Dendritic cell treated with granulocyte-macrophage colony-stimulating factor and Interleukin-4, amounts not matched to agents 40 ng/mL and 50 ng/mL, for 4 days (primary cell): Measurements from ENCODE around the gene TSPYL6.
"Not testable (repeated sequence)": the region's sequence is repeated elsewhere in the genome, so short reads cannot be mapped to it uniquely, and the experiment has no call there.

ENCODE experiments used
- H3K27ac Mint-ChIP-seq: one replicate; pipeline ENCODE4 v1.8.0; 2022; ENCODE audit warnings: mild to moderate bottlenecking, mixed read lengths
- H3K27me3 Mint-ChIP-seq: one replicate; pipeline ENCODE4 v1.8.0; 2022; ENCODE audit warnings: mild to moderate bottlenecking, mixed read lengths
- H3K36me3 Mint-ChIP-seq: one replicate; pipeline ENCODE4 v1.8.0; 2022; ENCODE audit warnings: low read depth, mixed read lengths
- H3K4me1 Mint-ChIP-seq: one replicate; pipeline ENCODE4 v1.8.0; 2022; ENCODE audit warnings: low read depth, mixed read lengths
- H3K4me3 Mint-ChIP-seq: one replicate; pipeline ENCODE4 v1.8.0; 2022; ENCODE audit warnings: mild to moderate bottlenecking, moderate library complexity, mixed read lengths
- H3K9me3 Mint-ChIP-seq: one replicate; pipeline ENCODE4 v1.8.0; 2022; ENCODE audit warnings: mixed read lengths
- intact Hi-C: fragments of 100-400 bp; cut with micrococcal nuclease; formaldehyde crosslinking; loops from one replicate; pipeline ENCODE4 v1.15.0; 2022

TSPYL6 gene

DNA sequence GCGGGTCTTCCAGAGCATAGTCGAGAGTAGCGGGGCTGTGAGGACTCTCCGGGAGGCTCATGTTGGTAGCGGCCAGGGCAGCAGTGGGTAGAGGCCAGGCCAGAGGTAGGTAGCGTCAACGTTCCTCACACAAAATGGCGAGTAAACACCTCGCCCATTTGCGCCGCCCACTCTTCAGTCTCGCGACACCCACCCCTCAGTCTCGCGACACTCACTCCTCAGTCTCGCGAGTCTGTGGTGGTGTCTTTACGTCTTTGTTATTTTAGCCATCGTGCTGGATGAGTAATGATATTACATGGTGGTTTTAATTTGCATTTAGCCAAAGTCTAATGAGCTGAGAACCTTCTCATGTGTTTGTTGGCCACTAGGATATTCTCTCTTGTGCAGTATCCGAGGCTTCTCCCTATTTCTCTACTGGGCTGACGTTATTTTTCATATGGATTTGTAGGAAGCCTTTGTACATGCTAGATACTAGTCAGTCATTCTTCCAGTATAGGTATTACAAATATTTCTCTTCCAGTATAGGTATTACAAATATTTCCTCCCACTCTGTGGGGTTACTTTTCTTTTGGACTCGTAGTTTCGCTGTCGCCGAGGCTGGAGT lies at the start of gene TSPYL6:
TSPYL6 (minus strand) TSS at position 139 of the 604 bp plus-strand sequence; CDS start at position 61, 78 bp downstream.
- intact Hi-C loops: no loop called here
- peaks cover 11% of the 10 kb centered on the region for H3K9me3 Mint-ChIP-seq
- no peaks in the 10 kb centered on the region for H3K4me1 Mint-ChIP-seq
- no peak within 1 kb of the TSS for H3K27ac Mint-ChIP-seq
- H3K4me3 Mint-ChIP-seq: no peak within 1 kb of the TSS
- H3K36me3 Mint-ChIP-seq: no peaks in the 10 kb centered on the region
- H3K27me3 Mint-ChIP-seq: no peaks in the 10 kb centered on the region

GRCh38 chr2:54303631-54304030 lies 47.6 kb upstream of the TSPYL6 start:
- Mint-ChIP-seq H3K4me3 (no peak overlapping the region), H3K36me3 (no peaks in the 10 kb centered on the region), H3K9me3 (no peaks in the 10 kb centered on the region), H3K4me1 (no peaks in the 10 kb centered on the region), H3K27me3 (no peaks in the 10 kb centered on the region), H3K27ac (no peak overlapping the region)
- intact Hi-C loops: no loop called here

GRCh38 chr2:54298514-54298913 lies 42.5 kb upstream of the TSPYL6 start:
- intact Hi-C loops: no loop called here

DNA sequence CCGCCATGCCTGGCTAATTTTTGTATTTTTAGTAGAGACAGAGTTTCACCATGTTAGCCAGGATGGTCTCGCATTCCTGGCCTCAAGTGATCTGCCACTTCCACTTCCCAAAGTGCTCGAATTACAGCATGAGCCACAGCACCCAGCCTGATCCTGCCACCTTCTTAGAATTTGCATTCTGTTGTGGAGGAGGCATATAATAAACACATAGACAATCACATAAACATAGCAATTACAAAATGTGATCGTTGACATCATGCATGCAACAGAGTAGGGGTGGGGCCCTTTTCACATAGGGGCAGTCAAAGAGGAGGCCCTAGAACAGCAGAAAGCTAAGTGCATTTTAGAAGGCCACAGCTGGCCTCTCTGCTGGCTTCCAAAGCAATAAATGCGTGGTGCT lies 39.9 kb upstream of the TSPYL6 start:
- intact Hi-C loops: no loop called here
- Mint-ChIP-seq H3K4me1 (no peaks in the 10 kb centered on the region), H3K27ac (no peak overlapping the region), H3K27me3 (no peaks in the 10 kb centered on the region), H3K36me3 (no peaks in the 10 kb centered on the region), H3K9me3 (no peaks in the 10 kb centered on the region), H3K4me3 (no peak overlapping the region)

More at GRCh38 chr2:54298514-54298913, 42.5 kb upstream of the TSPYL6 start:
- no peaks in the 10 kb centered on the region for H3K27me3 Mint-ChIP-seq
- no peak overlapping the region for H3K4me3 Mint-ChIP-seq
- H3K27ac Mint-ChIP-seq: no peak overlapping the region
- no peaks in the 10 kb centered on the region for H3K36me3 Mint-ChIP-seq
- H3K4me1 Mint-ChIP-seq: no peaks in the 10 kb centered on the region
- no peaks in the 10 kb centered on the region for H3K9me3 Mint-ChIP-seq

GRCh38 chr2:54294665-54295064 lies 38.6 kb upstream of the TSPYL6 start:
- intact Hi-C loops, H3K4me3 Mint-ChIP-seq, H3K27me3 Mint-ChIP-seq, H3K36me3 Mint-ChIP-seq, H3K4me1 Mint-ChIP-seq, H3K9me3 Mint-ChIP-seq, H3K27ac Mint-ChIP-seq: not testable (repeated sequence)

DNA sequence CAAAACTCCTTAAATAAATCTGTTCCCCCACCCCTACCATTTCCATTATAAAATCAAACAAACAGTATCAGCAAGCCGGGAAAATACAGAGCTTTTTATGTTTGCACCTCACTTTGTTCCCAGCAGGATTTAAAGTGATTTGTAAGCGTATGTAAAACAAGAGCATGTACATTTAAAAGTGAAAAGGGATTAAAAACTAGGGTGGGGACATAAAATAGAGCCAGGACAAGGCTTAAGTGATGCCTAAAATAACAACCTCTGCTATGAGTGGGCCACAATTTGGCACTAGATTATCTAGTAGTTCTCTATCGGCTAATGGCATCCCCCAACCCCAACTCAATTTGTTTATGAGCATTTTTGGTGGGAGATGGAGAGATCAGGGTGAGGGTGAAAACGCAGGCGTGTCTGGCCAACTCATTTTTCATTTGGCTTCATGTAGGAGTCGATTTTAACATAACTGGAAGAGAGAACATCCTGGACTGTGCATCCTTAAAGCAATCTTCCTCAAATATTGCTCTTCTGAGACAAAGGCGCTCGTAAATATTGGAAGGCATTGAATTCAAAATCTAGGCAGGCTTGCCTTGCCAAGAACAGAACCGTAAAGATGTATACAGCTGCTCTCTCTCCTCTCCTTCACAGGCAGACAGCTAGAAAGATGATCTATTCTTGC lies 34.5 kb upstream of the TSPYL6 start:
- no peaks in the 10 kb centered on the region for H3K27me3 Mint-ChIP-seq
- no peak overlapping the region for H3K27ac Mint-ChIP-seq
- no peaks in the 10 kb centered on the region for H3K9me3 Mint-ChIP-seq
- no peak overlapping the region for H3K4me3 Mint-ChIP-seq
- intact Hi-C loops: no loop called here
- H3K36me3 Mint-ChIP-seq: no peaks in the 10 kb centered on the region
- H3K4me1 Mint-ChIP-seq: no peaks in the 10 kb centered on the region

DNA sequence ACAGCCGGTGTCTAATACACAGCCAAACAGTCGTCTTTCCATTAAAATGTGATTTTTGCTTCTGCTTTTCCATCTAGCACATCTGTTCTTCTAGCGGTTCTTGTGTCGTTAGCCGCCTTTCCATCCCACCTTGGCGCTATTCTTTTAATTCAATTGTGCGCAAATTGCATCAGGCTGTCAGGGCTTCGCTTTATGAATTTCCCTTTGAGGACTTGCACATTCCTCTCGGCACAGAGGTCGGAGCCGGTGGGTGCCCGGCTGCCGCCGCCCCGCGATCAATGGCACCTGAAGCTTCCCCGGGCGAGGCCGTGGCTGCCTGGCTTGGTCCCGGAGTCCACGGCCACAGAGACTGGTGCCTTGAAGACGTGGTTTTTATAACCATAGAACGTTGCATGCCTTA lies 33.9 kb upstream of the TSPYL6 start:
- H3K36me3 Mint-ChIP-seq: no peaks in the 10 kb centered on the region
- H3K27me3 Mint-ChIP-seq: no peaks in the 10 kb centered on the region
- intact Hi-C loops: no loop called here
- H3K27ac Mint-ChIP-seq: no peak overlapping the region
- no peak overlapping the region for H3K4me3 Mint-ChIP-seq
- H3K4me1 Mint-ChIP-seq: no peaks in the 10 kb centered on the region
- no peaks in the 10 kb centered on the region for H3K9me3 Mint-ChIP-seq

GRCh38 chr2:54287532-54287931 lies 31.5 kb upstream of the TSPYL6 start:
- H3K36me3 Mint-ChIP-seq: no peaks in the 10 kb centered on the region
- H3K4me3 Mint-ChIP-seq: no peak overlapping the region
- no peaks in the 10 kb centered on the region for H3K9me3 Mint-ChIP-seq
- no peaks in the 10 kb centered on the region for H3K4me1 Mint-ChIP-seq
- H3K27me3 Mint-ChIP-seq: no peaks in the 10 kb centered on the region
- intact Hi-C loops: no loop called here
- no peak overlapping the region for H3K27ac Mint-ChIP-seq

GRCh38 chr2:54285451-54285850 lies 29.4 kb upstream of the TSPYL6 start:
- Mint-ChIP-seq H3K4me1 (no peaks in the 10 kb centered on the region), H3K4me3 (no peak overlapping the region), H3K36me3 (no peaks in the 10 kb centered on the region), H3K27me3 (no peaks in the 10 kb centered on the region), H3K27ac (no peak overlapping the region), H3K9me3 (no peaks in the 10 kb centered on the region)
- intact Hi-C loops: no loop called here

- intact Hi-C loops: no loop called here
- Mint-ChIP-seq H3K4me1 (no peaks in the 10 kb centered on the region), H3K4me3 (no peak overlapping the region), H3K36me3 (no peaks in the 10 kb centered on the region), H3K9me3 (no peaks in the 10 kb centered on the region), H3K27me3 (no peaks in the 10 kb centered on the region), H3K27ac (no peak overlapping the region)
Observed at GRCh38 chr2:54284826-54285225, 28.8 kb upstream of the TSPYL6 start.

- Mint-ChIP-seq H3K4me3 (no peak overlapping the region), H3K27ac (no peak overlapping the region), H3K9me3 (no peaks in the 10 kb centered on the region), H3K27me3 (no peaks in the 10 kb centered on the region), H3K36me3 (no peaks in the 10 kb centered on the region), H3K4me1 (no peaks in the 10 kb centered on the region)
- intact Hi-C loops: no loop called here
Observed at GRCh38 chr2:54279385-54279784, 23.4 kb upstream of the TSPYL6 start.

GRCh38 chr2:54275541-54275940 lies 19.5 kb upstream of the TSPYL6 start:
- intact Hi-C loops: no loop called here
- Mint-ChIP-seq H3K9me3 (no peaks in the 10 kb centered on the region), H3K27me3 (no peaks in the 10 kb centered on the region)

GRCh38 chr2:54274781-54275242 lies 18.8 kb upstream of the TSPYL6 start:
- no peak overlapping the region for H3K4me3 Mint-ChIP-seq
- H3K36me3 Mint-ChIP-seq: no peaks in the 10 kb centered on the region
- no peak overlapping the region for H3K27ac Mint-ChIP-seq
- intact Hi-C loops: no loop called here
- no peaks in the 10 kb centered on the region for H3K27me3 Mint-ChIP-seq
- H3K4me1 Mint-ChIP-seq: no peaks in the 10 kb centered on the region
- H3K9me3 Mint-ChIP-seq: no peaks in the 10 kb centered on the region

More at GRCh38 chr2:54275541-54275940, 19.5 kb upstream of the TSPYL6 start:
- no peaks in the 10 kb centered on the region for H3K36me3 Mint-ChIP-seq
- H3K4me3 Mint-ChIP-seq: no peak overlapping the region
- no peaks in the 10 kb centered on the region for H3K4me1 Mint-ChIP-seq
- no peak overlapping the region for H3K27ac Mint-ChIP-seq

- intact Hi-C loops: no loop called here
- Mint-ChIP-seq H3K36me3 (no peaks in the 10 kb centered on the region), H3K4me3 (no peak overlapping the region), H3K27me3 (no peaks in the 10 kb centered on the region), H3K4me1 (no peaks in the 10 kb centered on the region), H3K27ac (no peak overlapping the region), H3K9me3 (no peaks in the 10 kb centered on the region)
Observed at GRCh38 chr2:54271843-54272627, 16.0 kb upstream of the TSPYL6 start.
